Uterus (tissue), 4 donors: Measurements from ENCODE around the gene ARMC10. TPM values are rescaled to one million over a fixed set of nuclear protein-coding genes. Genes with fewer than 3 reads are reported as not detected.
"Not testable (repeated sequence)": the region's sequence is repeated elsewhere in the genome, so short reads cannot be mapped to it uniquely, and the experiment has no call there.

ENCODE experiments used
- DNase-seq, 2 donors: peaks; one replicate each; pipeline ENCODE4 v3.0.0-alpha.2; 2019 to 2020
- H3K27ac ChIP-seq, 2 donors: fragments of 200-600 bp; sonication (generic); 1 replicate in 1 of 2; 2 replicates in 1 of 2; pipeline ENCODE4 v1.5.1; 2016 to 2018
- H3K27me3 ChIP-seq, 2 donors: fragments of 200-600 bp; sonication (generic); one replicate each; pipeline ENCODE4 v1.5.1; 2018 to 2019; ENCODE audit warnings: control low read depth in 1 of 2
- H3K36me3 ChIP-seq, 2 donors: fragments of 200-600 bp; sonication (generic); one replicate each; pipeline ENCODE4 v1.5.1; 2019; ENCODE audit warnings: control low read depth in 1 of 2
- H3K4me1 ChIP-seq, 2 donors: fragments of 200-600 bp; sonication (generic); one replicate each; pipeline ENCODE4 v1.5.1; 2018 to 2019; ENCODE audit warnings: control low read depth in 1 of 2
- H3K4me3 ChIP-seq, 2 donors: fragments of 200-600 bp; sonication (generic); 1 replicate in 1 of 2; 2 replicates in 1 of 2; pipeline ENCODE4 v1.5.1; 2018 to 2019; ENCODE audit warnings: mild to moderate bottlenecking in 1 of 2
- H3K9me3 ChIP-seq, 2 donors: fragments of 200-600 bp; sonication (generic); one replicate each; pipeline ENCODE4 v1.5.1; 2019; ENCODE audit warnings: control low read depth in 1 of 2
- POLR2A ChIP-seq, 2 donors: fragments of 450-650 bp; IDR thresholded peaks; one replicate each; pipeline ENCODE4 v1.6.1; 2016; ENCODE audit warnings: antibody characterized with exemption in 2 of 2, mild to moderate bottlenecking in 1 of 2, moderate library complexity in 1 of 2
- intact Hi-C: fragments of 100-400 bp; cut with DNase I; formaldehyde crosslinking; loops from one replicate; pipeline ENCODE4 v1.15.1; 2023; ENCODE audit warnings: low total_unique reads
- total RNA-seq, 4 donors: library from RNA; depleted of rRNA in 3 of 4; stranded (reverse); fragments of >200 nt in 3 of 4; gene quantifications; one replicate each; pipeline versions ENCODE4 v1.1.0 to v1.2.4, GENCODE V29; 2014 to 2023
- TF ChIP-seq, protein P1 (sequence below), 4 experiments: fragments of 200-600 bp in 2 of 4; fragments of 450-650 bp in 2 of 4; sonication (generic) in 2 of 4; IDR thresholded peaks; one replicate each; pipeline ENCODE4 v1.5.1; 2016 to 2019; ENCODE audit warnings: antibody characterized with exemption in 4 of 4, mild to moderate bottlenecking in 2 of 4, moderate library complexity in 1 of 4
- donor health status: DM: yes; HTN: yes; CAD: no.

Gene ARMC10
- total RNA-seq, 4 donors from 2014 or later, result 47.0 to 66.1 (median 57.2) TPM

DNA sequence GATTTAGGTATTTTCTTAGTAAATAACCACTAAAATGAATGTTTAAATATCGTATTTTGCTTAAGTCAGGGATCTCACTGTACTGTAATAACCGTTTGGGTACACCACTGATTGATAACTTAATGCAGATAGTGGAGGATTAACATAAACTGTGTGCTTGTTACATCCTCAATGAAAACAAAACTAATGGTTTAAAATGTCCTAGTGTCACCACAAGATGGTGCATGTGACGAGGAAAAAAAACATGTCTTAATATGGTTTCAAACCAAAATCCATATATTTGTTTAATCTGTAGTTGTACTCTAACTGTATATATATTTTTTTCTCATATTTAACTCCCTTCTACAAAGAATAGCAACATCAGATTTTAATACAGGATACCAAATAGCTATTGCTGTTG is 19.2 kb downstream of the ARMC10 start:
- no peak overlapping the region for H3K27ac ChIP-seq
- no peak overlapping the region for H3K4me3 ChIP-seq
- no peaks in the 10 kb centered on the region for H3K27me3 ChIP-seq
- no peaks in the 10 kb centered on the region for H3K9me3 ChIP-seq
- intact Hi-C loops, result no loop called here
- TF ChIP-seq POLR2A (IDR thresholded peaks at IDR 0.05), result no peak
- TF ChIP-seq, protein P1, sequence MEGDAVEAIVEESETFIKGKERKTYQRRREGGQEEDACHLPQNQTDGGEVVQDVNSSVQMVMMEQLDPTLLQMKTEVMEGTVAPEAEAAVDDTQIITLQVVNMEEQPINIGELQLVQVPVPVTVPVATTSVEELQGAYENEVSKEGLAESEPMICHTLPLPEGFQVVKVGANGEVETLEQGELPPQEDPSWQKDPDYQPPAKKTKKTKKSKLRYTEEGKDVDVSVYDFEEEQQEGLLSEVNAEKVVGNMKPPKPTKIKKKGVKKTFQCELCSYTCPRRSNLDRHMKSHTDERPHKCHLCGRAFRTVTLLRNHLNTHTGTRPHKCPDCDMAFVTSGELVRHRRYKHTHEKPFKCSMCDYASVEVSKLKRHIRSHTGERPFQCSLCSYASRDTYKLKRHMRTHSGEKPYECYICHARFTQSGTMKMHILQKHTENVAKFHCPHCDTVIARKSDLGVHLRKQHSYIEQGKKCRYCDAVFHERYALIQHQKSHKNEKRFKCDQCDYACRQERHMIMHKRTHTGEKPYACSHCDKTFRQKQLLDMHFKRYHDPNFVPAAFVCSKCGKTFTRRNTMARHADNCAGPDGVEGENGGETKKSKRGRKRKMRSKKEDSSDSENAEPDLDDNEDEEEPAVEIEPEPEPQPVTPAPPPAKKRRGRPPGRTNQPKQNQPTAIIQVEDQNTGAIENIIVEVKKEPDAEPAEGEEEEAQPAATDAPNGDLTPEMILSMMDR (IDR thresholded peaks at IDR 0.05), result no peak
- H3K36me3 ChIP-seq, result no peaks in the 10 kb centered on the region
- DNase-seq, result no peak
- H3K4me1 ChIP-seq, result no peaks in the 10 kb centered on the region

DNA sequence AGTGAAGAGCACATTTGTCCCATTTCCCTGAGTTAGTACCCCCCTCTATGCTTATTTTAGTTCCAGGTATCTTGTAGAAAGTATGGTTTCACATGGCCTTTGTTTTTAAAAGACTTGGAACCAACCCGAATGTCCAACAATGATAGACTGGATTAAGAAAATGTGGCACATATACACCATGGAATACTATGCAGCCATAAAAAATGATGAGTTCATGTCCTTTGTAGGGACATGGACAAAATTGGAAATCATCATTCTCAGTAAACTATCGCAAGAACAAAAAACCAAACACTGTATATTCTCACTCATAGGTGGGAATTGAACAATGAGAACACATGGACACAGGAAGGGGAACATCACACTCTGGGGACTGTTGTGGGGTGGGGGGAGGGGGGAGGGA is 20.6 kb downstream of the ARMC10 start:
- H3K36me3 ChIP-seq, H3K27me3 ChIP-seq, DNase-seq, H3K4me3 ChIP-seq, H3K9me3 ChIP-seq, H3K27ac ChIP-seq, intact Hi-C loops, H3K4me1 ChIP-seq: not testable (repeated sequence)

DNA sequence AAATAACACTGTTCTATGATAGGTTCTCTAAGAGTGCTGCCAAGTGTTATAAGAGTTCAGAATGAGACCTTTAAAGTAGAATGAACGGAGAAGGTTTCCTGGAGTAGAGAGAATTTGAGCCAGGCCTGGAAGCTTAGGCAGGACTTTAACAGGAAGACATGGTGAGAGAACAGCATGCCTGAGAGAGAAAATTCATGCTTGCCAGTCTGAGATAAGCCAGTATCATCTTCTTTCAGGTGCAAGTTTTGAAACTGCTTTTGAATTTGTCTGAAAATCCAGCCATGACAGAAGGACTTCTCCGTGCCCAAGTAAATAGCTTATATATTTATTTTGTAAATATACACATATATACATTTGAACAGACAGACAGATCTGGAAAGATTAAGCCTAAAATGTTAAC is 22.1 kb downstream of the ARMC10 start:
- no peak overlapping the region for H3K4me3 ChIP-seq
- no peaks in the 10 kb centered on the region for H3K4me1 ChIP-seq
- TF ChIP-seq, protein P1 (IDR thresholded peaks at IDR 0.05), result no peak
- no peak for TF ChIP-seq POLR2A (IDR thresholded peaks at IDR 0.05)
- H3K27me3 ChIP-seq, result no peaks in the 10 kb centered on the region
- DNase-seq, result no peak
- intact Hi-C loops, result no loop called here
- H3K9me3 ChIP-seq, result no peaks in the 10 kb centered on the region
- H3K36me3 ChIP-seq, result no peaks in the 10 kb centered on the region
- H3K27ac ChIP-seq, result no peak overlapping the region

DNA sequence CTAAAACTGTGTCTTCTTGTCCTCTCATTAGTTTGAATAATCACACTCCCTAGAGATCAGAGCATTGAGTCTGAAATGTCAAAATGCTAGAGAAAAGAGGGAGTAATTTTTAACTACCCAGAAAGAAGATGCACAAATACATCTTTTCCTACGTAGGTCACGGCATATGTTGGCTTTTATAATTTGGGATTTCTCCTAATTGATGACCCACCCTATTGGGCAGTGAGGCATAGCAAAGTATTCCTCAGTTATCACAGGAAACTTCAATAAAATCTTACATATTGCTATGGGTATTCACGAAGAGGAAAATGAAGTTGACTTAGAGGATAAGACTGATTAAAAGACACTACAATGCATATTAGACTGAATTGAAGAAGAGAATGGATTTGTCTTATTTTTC is 25.4 kb downstream of the ARMC10 start:
- no peak for TF ChIP-seq POLR2A (IDR thresholded peaks at IDR 0.05)
- TF ChIP-seq, protein P1 (IDR thresholded peaks at IDR 0.05), result no peak
- Histone ChIP-seq H3K27me3 (no peaks in the 10 kb centered on the region), H3K9me3 (no peaks in the 10 kb centered on the region), H3K27ac (no peak overlapping the region), H3K4me3 (no peak overlapping the region), H3K4me1 (no peaks in the 10 kb centered on the region), H3K36me3 (no peaks in the 10 kb centered on the region)
- intact Hi-C loops, result no loop called here
- no peak for DNase-seq

DNA sequence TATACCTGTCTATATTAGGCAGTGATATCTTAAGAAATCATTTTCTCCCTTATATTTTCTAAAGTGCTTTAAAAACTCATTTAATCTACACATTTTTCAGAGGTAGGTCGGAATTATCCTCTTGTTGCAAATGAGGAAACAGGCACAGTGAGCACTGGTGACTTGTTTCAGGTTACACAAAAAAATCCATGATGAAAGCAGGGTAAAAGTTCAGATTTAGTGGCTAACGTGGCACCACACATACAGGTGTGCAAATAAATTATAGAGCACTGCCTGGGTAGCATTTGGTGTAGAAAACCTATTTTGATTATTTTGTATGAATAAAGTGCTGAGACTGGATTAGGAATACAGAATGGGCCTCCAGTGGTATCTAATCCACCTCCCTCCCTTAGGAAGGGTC is 26.6 kb downstream of the ARMC10 start:
- Histone ChIP-seq H3K27ac (no peak overlapping the region), H3K4me3 (no peak overlapping the region), H3K27me3 (no peaks in the 10 kb centered on the region), H3K4me1 (no peaks in the 10 kb centered on the region), H3K36me3 (no peaks in the 10 kb centered on the region), H3K9me3 (no peaks in the 10 kb centered on the region)
- intact Hi-C loops, result no loop called here
- TF ChIP-seq, protein P1 (IDR thresholded peaks at IDR 0.05), result no peak
- TF ChIP-seq POLR2A (IDR thresholded peaks at IDR 0.05), result no peak
- DNase-seq, result no peak

DNA sequence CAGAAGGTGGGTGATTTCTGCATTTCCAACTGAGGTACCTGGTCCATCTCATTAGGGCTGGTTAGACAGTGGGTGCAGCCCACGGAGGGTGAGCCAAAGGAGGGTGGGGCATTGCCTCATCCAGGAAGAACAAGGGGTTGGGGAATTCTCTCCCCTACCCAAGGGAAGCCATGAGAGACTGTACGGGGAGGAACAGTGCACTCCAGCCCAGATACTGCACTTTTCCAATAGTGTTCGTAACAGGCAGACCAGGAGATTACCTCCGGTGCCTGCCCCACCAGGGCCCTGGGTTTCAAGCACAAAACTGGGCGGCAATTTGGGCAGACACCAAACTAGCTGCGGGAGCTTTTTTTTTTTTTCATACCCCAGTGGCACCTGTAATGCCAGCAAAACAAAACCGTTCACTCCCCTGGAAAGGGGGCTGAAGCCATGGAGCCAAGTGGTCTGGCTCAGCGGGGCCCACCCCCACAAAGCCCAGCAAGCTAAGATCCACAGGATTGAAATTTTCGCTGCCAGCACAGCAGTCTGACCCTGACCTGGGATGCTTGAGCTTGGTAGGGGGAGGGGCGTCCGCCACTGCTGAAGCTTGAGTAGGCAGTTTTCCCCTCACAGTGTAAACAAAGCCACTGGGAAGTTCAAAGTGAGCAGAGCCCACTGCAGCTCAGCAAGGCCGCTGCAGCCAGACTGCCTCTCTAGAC is 31.2 kb downstream of the ARMC10 start:
- H3K4me1 ChIP-seq, result no peaks in the 10 kb centered on the region
- H3K27ac ChIP-seq, result no peak overlapping the region
- no peaks in the 10 kb centered on the region for H3K9me3 ChIP-seq
- no peaks in the 10 kb centered on the region for H3K36me3 ChIP-seq
- DNase-seq, result no peak
- intact Hi-C loops, result no loop called here
- no peaks in the 10 kb centered on the region for H3K27me3 ChIP-seq
- no peak overlapping the region for H3K4me3 ChIP-seq
- no peak for TF ChIP-seq POLR2A (IDR thresholded peaks at IDR 0.05)
- TF ChIP-seq, protein P1 (IDR thresholded peaks at IDR 0.05), result no peak

DNA sequence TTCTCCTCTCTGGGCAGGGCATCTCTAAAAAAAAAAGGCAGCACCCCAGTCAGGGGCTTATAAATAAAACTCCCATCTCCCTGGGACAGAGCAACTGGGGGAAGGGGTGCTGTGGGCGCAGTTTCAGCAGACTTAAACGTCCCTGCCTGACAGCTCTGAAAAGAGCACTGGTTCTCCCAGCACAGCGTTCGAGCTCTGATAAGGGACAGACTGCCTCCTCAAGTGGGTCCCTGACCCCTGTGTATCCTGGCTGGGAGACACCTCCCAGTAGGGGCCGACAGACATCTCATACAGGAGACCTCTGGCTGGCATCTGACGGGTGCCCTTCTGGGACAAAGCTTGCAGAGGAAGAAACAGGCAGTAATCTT is 31.7 kb downstream of the ARMC10 start:
- H3K4me3 ChIP-seq, H3K36me3 ChIP-seq, H3K4me1 ChIP-seq, H3K27me3 ChIP-seq, intact Hi-C loops, H3K9me3 ChIP-seq, H3K27ac ChIP-seq, DNase-seq: not testable (repeated sequence)
